H1 (cell line): ENCODE measurements around the gene CDHR5. TPM values are rescaled to one million over a fixed set of nuclear protein-coding genes. Genes with fewer than 3 reads are reported as not detected.

Experiments used
- CTCF ChIA-PET: fragments of 300-600 bp; sonication (Branson Sonifier 250); formaldehyde crosslinking; loops from one replicate; lab custom pipeline; 2021; ENCODE audit not compliant: partially characterized antibody; lab: Charles Lee
- POLR2A ChIA-PET: fragments of 300-600 bp; sonication (Branson Sonifier 250); formaldehyde crosslinking; loops from one replicate; lab custom pipeline; 2021; ENCODE audit warnings: inconsistent platforms; ENCODE audit not compliant: partially characterized antibody; lab: Charles Lee
- DNase-seq, 2 experiments: peaks; one replicate each; pipeline versions ENCODE4 v3.0.0 to v3.0.0-alpha.2; 2010 to 2022; ENCODE audit warnings: low spot score in 2 of 2, low read depth in 1 of 2, mixed read lengths in 1 of 2
- FAIRE-seq: peaks from 2 replicates; lab custom pipeline; 2011; peaks lifted over from hg19 to GRCh38; lab: Jason Lieb, UNC
- H2AFZ ChIP-seq: 2 replicates; pipeline ENCODE4 v1.8.1; 2012; ENCODE audit warnings: low read length, inconsistent platforms
- H2AK5ac ChIP-seq: 2 replicates; pipeline ENCODE4 v1.6.1; 2013; ENCODE audit warnings: low read depth, low read length
- H2BK120ac ChIP-seq: replicated peaks from 2 replicates; pipeline ENCODE3; 2013; ENCODE audit warnings: low read depth, low read length, inconsistent platforms
- H2BK12ac ChIP-seq: 2 replicates; pipeline ENCODE4 v1.6.1; 2013; ENCODE audit warnings: low read depth, low read length
- H2BK15ac ChIP-seq: 2 replicates; pipeline ENCODE4 v1.6.1; 2013; ENCODE audit warnings: low read length
- H2BK20ac ChIP-seq: 2 replicates; pipeline ENCODE4 v1.6.1; 2013; ENCODE audit warnings: low read length
- H2BK5ac ChIP-seq: 2 replicates; pipeline ENCODE4 v1.6.1; 2013; ENCODE audit warnings: low read depth, low read length
- H3K14ac ChIP-seq: 2 replicates; pipeline ENCODE4 v1.6.1; 2013; ENCODE audit warnings: inconsistent platforms; ENCODE audit not compliant: insufficient read length
- H3K18ac ChIP-seq: 2 replicates; pipeline ENCODE4 v1.6.1; 2013; ENCODE audit warnings: low read length; ENCODE audit errors: extremely low read depth
- H3K23ac ChIP-seq: 2 replicates; pipeline ENCODE4 v1.6.1; 2013; ENCODE audit warnings: inconsistent platforms; ENCODE audit not compliant: insufficient read length
- H3K23me2 ChIP-seq: 2 replicates; pipeline ENCODE4 v1.6.1; 2013; ENCODE audit warnings: low read depth, low read length
- H3K27ac ChIP-seq: 2 replicates; pipeline ENCODE4 v1.6.1; 2011; ENCODE audit warnings: low read depth, low read length, inconsistent platforms
- H3K27me3 ChIP-seq, 4 experiments: replicated peaks in 1 of 4; 1 replicate in 1 of 4; 2 replicates in 3 of 4; pipeline versions ENCODE4 v1.6.1 to v1.8.1; 2011 to 2013; ENCODE audit warnings: low read length in 3 of 4, mild to moderate bottlenecking in 3 of 4, inconsistent platforms in 2 of 4, mixed read lengths in 2 of 4, moderate library complexity in 1 of 4; ENCODE audit not compliant: control insufficient read depth in 3 of 4, insufficient read depth in 3 of 4; ENCODE audit errors: extremely low read depth in 1 of 4
- H3K36me3 ChIP-seq, 4 experiments: 2 replicates each; pipeline versions ENCODE4 v1.6.1 to v1.8.1; 2011 to 2013; ENCODE audit warnings: mild to moderate bottlenecking in 4 of 4, low read length in 3 of 4, moderate library complexity in 2 of 4, control low read depth in 1 of 4, inconsistent platforms in 1 of 4; ENCODE audit not compliant: insufficient read depth in 4 of 4, control insufficient read depth in 2 of 4
- H3K4ac ChIP-seq: replicated peaks from 2 replicates; pipeline ENCODE3; 2013; ENCODE audit warnings: low read length, low read depth, mixed read lengths, inconsistent platforms; ENCODE audit not compliant: insufficient read length
- H3K4me1 ChIP-seq, 4 experiments: replicated peaks in 1 of 4; 1 replicate in 1 of 4; 2 replicates in 3 of 4; pipeline versions ENCODE4 v1.6.1 to v1.8.1; 2011 to 2013; ENCODE audit warnings: low read length in 3 of 4, inconsistent platforms in 2 of 4, mixed read lengths in 1 of 4; ENCODE audit not compliant: insufficient read depth in 4 of 4, control insufficient read depth in 3 of 4
- H3K4me2 ChIP-seq, 2 experiments: 2 replicates each; pipeline versions ENCODE4 v1.6.1 to v1.8.1; 2011 to 2013; ENCODE audit warnings: low read depth in 2 of 2, low read length in 2 of 2, control low read depth in 1 of 2, inconsistent platforms in 1 of 2, mild to moderate bottlenecking in 1 of 2; ENCODE audit not compliant: insufficient read depth in 1 of 2
- H3K4me3 ChIP-seq, 4 experiments: fragments of 200-600, 300-600 bp in 1 of 4; sonication (generic), shearing (Covaris generic), sonication (Bioruptor Twin) in 1 of 4; 2 replicates each; pipeline versions ENCODE4 v1.5.1 to v1.8.1; 2011 to 2016; ENCODE audit warnings: low read length in 4 of 4, low read depth in 3 of 4, control low read depth in 2 of 4, inconsistent platforms in 2 of 4, mild to moderate bottlenecking in 2 of 4, mixed read lengths in 1 of 4, moderate library complexity in 1 of 4; ENCODE audit not compliant: insufficient read depth in 2 of 4; ENCODE audit errors: extremely low read depth in 1 of 4
- H3K56ac ChIP-seq: replicated peaks from 2 replicates; pipeline ENCODE3; 2013; ENCODE audit warnings: low read depth, mild to moderate bottlenecking, mixed read lengths, low read length, inconsistent platforms; ENCODE audit not compliant: insufficient read length
- H3K79me1 ChIP-seq: 2 replicates; pipeline ENCODE4 v1.6.1; 2013; ENCODE audit warnings: low read depth, low read length, control low read depth
- H3K79me2 ChIP-seq, 2 experiments: 2 replicates each; pipeline versions ENCODE4 v1.6.1 to v1.8.1; 2012 to 2013; ENCODE audit warnings: low read length in 2 of 2, mild to moderate bottlenecking in 2 of 2, inconsistent platforms in 1 of 2; ENCODE audit not compliant: insufficient read depth in 2 of 2, control insufficient read depth in 1 of 2
- H3K9ac ChIP-seq, 4 experiments: replicated peaks in 1 of 4; 1 replicate in 1 of 4; 2 replicates in 3 of 4; pipeline versions ENCODE4 v1.6.1 to v1.8.1; 2011 to 2013; ENCODE audit warnings: low read depth in 3 of 4, low read length in 3 of 4, control low read depth in 2 of 4, mild to moderate bottlenecking in 2 of 4, moderate library complexity in 2 of 4, inconsistent platforms in 1 of 4; ENCODE audit errors: extremely low read depth in 1 of 4
- H3K9me3 ChIP-seq, 2 experiments: 2 replicates each; pipeline versions ENCODE4 v1.6.1 to v1.8.1; 2012 to 2013; ENCODE audit warnings: mild to moderate bottlenecking in 2 of 2, moderate library complexity in 2 of 2, control low read depth in 1 of 2, inconsistent platforms in 1 of 2, low read depth in 1 of 2, low read length in 1 of 2, mixed read lengths in 1 of 2; ENCODE audit not compliant: insufficient read depth in 2 of 2
- H4K20me1 ChIP-seq, 2 experiments: replicated peaks in 1 of 2; 2 replicates each; pipeline versions ENCODE3 to v1.8.1; 2011 to 2013; ENCODE audit warnings: inconsistent platforms in 2 of 2, low read length in 2 of 2, mild to moderate bottlenecking in 1 of 2; ENCODE audit not compliant: insufficient read depth in 2 of 2, control insufficient read depth in 1 of 2
- H4K5ac ChIP-seq: 2 replicates; pipeline ENCODE4 v1.6.1; 2013; ENCODE audit warnings: low read length, low read depth, mixed read lengths, inconsistent platforms; ENCODE audit not compliant: insufficient read length
- H4K8ac ChIP-seq: 2 replicates; pipeline ENCODE4 v1.8.0; 2013; ENCODE audit warnings: mild to moderate bottlenecking, moderate library complexity, low read length, inconsistent platforms; ENCODE audit not compliant: insufficient read depth; ENCODE audit errors: extremely low read depth
- H4K91ac ChIP-seq: replicated peaks from 2 replicates; pipeline ENCODE3; 2013; ENCODE audit warnings: low read length, mixed read lengths, inconsistent platforms; ENCODE audit not compliant: insufficient read length
- BACH1 ChIP-seq: IDR thresholded peaks from 2 replicates; pipeline ENCODE4 v1.6.1; 2012; ENCODE audit warnings: low read length, improper control_type of control experiment
- KDM5A ChIP-seq: fragments of 200-600 bp; IDR thresholded peaks from 2 replicates; pipeline ENCODE4 v1.7.1; 2012; ENCODE audit warnings: mild to moderate bottlenecking, low read length, inconsistent platforms, mixed read lengths
- PHF8 ChIP-seq: fragments of 200-600 bp; sonication (generic); conservative IDR thresholded peaks from 2 replicates; pipeline ENCODE4 v1.7.1; 2012; ENCODE audit warnings: low read depth, mild to moderate bottlenecking, inconsistent platforms, low read length, moderate library complexity
- SIN3A ChIP-seq, 2 experiments: IDR thresholded peaks in 1 of 2; conservative IDR thresholded peaks in 1 of 2; 2 replicates each; pipeline ENCODE4 v1.6.1; 2011 to 2012; ENCODE audit warnings: low read length in 2 of 2, improper control_type of control experiment in 1 of 2, low read depth in 1 of 2, mild to moderate bottlenecking in 1 of 2
- TAF7 ChIP-seq: optimal IDR thresholded peaks from 2 replicates; pipeline ENCODE3; 2011; ENCODE audit warnings: low read depth, mild to moderate bottlenecking, inconsistent platforms, low read length, moderate library complexity, borderline replicate concordance
- TCF12 ChIP-seq: IDR thresholded peaks from 2 replicates; pipeline ENCODE4 v1.6.1; 2011; ENCODE audit warnings: low read depth, mild to moderate bottlenecking, low read length
- WGBS, 2 experiments: shearing (Covaris generic) in 1 of 2; methylation state at CpG; one replicate each; pipeline versions ENCODE4 v1.1.6 to v1.1.7; 2013 to 2015; ENCODE audit warnings: low lambda C conversion rate in 2 of 2, mixed read lengths in 2 of 2, inconsistent platforms in 1 of 2, low coverage in 1 of 2, missing lambda C conversion rate in 1 of 2; ENCODE audit not compliant: insufficient replicate concordance in 2 of 2, insufficient coverage in 1 of 2, insufficient read length in 1 of 2; ENCODE audit errors: extremely low coverage in 1 of 2, missing lambda C conversion rate in 1 of 2; 5-methylcytosine and 5-hydroxymethylcytosine counted together
- polyA plus RNA-seq, 7 experiments: library from polyadenylated mRNA; depleted of rRNA in 3 of 7; stranded (reverse) in 5 of 7; unstranded in 2 of 7; fragments of >200 nt in 5 of 7; fragments of 200-250 nt in 2 of 7; gene quantifications; 1 replicate in 5 of 7; 2 replicates in 1 of 7; 4 replicates in 1 of 7; pipeline versions ENCODE4 v1.2.1 to v1.2.3, GENCODE V29; 2011 to 2013; ENCODE audit warnings: missing spikeins in 2 of 7, mixed read lengths in 2 of 7
- total RNA-seq: library from RNA; stranded (reverse); fragmentation: NEBNext Ultra II Directional; extraction: Animal tissue kit (Norgen Biotek cat#: 25700); gene quantifications from 2 replicates; pipeline ENCODE4 v1.2.1, GENCODE V29; 2021

The CDHR5 gene
- total and polyA plus RNA-seq, 2 of the 8 experiments (the other 6 are each of a cell fraction or from before 2014, with no cell fraction given) = not detected

GRCh38 chr11:607020-607780 is 17.6 kb downstream of the CDHR5 start:
- CTCF ChIA-PET = interaction anchor here (0.5 to 1.7 kb wide), 7 partner anchors 9 to 234 kb away, joined by 3 to 5 read pairs (median 4); partner anchors contain the start of gene IRF7
- H3K4me2 ChIP-seq = no peak overlapping the region
- H2BK5ac ChIP-seq = no peak overlapping the region; the same call in 1 of the 2 replicates
- H2AFZ ChIP-seq = no peak overlapping the region
- H3K14ac ChIP-seq = no peak overlapping the region
- no peak overlapping the region for H3K4ac ChIP-seq
- H3K79me1 ChIP-seq = peaks cover 7% of the 10 kb centered on the region; the same call in 1 of the 2 replicates
- no peaks in the 10 kb centered on the region for H3K79me2 ChIP-seq
- no peak overlapping the region for H4K8ac ChIP-seq
- H3K56ac ChIP-seq = no peak overlapping the region
- H4K20me1 ChIP-seq = peaks cover 11 to 22% of the 10 kb centered on the region in 2 experiments
- no peaks in the 10 kb centered on the region for H3K27me3 ChIP-seq
- no peak for FAIRE-seq
- DNase-seq = no peak
- no peak overlapping the region for H2BK15ac ChIP-seq
- H3K4me3 ChIP-seq = no peak overlapping the region
- no peak overlapping the region for H3K27ac ChIP-seq
- no peak overlapping the region for H2AK5ac ChIP-seq
- no peak overlapping the region for H3K23ac ChIP-seq
- no peaks in the 10 kb centered on the region for H3K4me1 ChIP-seq
- no peak overlapping the region for H3K18ac ChIP-seq
- 95% methylated on average over 34 of the region's 35 CpGs; no CpG with 5 or more reads in 1 of the 2 experiments for WGBS, 2 experiments
- H3K36me3 ChIP-seq = peaks cover 31 to 84% (median 66%) of the 10 kb centered on the region in 4 experiments
- no peak overlapping the region for H4K5ac ChIP-seq
- no peak overlapping the region for H2BK120ac ChIP-seq
- H3K9ac ChIP-seq = no peak overlapping the region
- no peaks in the 10 kb centered on the region for H3K9me3 ChIP-seq
- H2BK20ac ChIP-seq = no peak overlapping the region
- H3K23me2 ChIP-seq = no peaks in the 10 kb centered on the region
- no peak overlapping the region for H4K91ac ChIP-seq
- no peak overlapping the region for H2BK12ac ChIP-seq
- POLR2A ChIA-PET = interaction anchor here (1.0 to 1.7 kb wide), 4 partner anchors 18 to 32 kb away, joined by 3 to 5 read pairs (median 4); no protein-coding TSS in a partner anchor
- TF ChIP-seq PHF8 (no peak), SIN3A (conservative IDR thresholded peaks at IDR 0.05 in 1 of 2, IDR thresholded peaks at IDR 0.05 in 1 of 2; ENCODE audit: low read depth in 1 of 2, low read length in 2 of 2) (no peak), TAF7 (no peak), TCF12 (no peak), KDM5A (no peak), BACH1 (no peak)
